NCI-H2107 treated with DMSO at 0.1 percent for 48 hours (cell line): ENCODE data around the gene PLCL2.

Experiments used
- DNase-seq: peaks from one replicate; lab custom pipeline; 2025; ENCODE audit not compliant: unreplicated experiment; lab: John Stamatoyannopoulos, UW

The PLCL2 gene

GRCh38 chr3:17006132-17006852, 121.5 kb downstream of the PLCL2 start:
- no peak for DNase-seq

DNA sequence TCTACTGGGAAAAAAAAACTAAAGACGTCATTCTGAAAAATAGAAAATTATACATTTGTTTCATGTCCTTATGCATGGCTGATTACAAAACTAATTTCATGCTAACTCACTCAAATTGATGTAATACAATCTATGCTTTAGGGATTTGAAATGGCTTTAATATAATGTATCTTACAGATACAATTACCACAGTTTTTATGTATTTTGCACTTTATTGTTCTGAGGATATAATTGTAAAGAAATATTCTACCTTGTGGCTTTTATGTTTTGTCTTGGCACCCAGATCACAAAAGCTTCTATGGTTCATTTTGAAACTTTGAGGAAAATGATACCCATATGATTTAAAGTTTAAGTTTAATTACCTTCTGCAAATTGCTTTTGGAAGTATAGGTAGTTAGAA, 122.5 kb downstream of the PLCL2 start:
- no peak for DNase-seq

DNA sequence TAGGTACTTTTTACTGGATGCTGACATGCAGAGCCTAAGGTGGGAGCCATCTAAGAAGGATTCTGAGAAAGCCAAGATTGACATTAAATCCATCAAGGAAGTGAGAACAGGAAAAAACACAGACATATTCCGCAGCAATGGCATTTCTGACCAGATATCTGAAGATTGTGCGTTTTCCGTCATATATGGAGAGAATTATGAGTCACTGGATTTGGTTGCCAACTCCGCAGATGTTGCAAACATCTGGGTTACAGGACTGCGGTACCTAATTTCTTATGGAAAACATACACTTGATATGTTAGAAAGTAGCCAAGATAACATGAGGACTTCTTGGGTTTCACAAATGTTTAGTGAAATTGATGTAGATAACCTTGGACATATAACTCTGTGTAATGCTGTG, 125.1 kb downstream of the PLCL2 start:
- DNase-seq, result no peak

DNA sequence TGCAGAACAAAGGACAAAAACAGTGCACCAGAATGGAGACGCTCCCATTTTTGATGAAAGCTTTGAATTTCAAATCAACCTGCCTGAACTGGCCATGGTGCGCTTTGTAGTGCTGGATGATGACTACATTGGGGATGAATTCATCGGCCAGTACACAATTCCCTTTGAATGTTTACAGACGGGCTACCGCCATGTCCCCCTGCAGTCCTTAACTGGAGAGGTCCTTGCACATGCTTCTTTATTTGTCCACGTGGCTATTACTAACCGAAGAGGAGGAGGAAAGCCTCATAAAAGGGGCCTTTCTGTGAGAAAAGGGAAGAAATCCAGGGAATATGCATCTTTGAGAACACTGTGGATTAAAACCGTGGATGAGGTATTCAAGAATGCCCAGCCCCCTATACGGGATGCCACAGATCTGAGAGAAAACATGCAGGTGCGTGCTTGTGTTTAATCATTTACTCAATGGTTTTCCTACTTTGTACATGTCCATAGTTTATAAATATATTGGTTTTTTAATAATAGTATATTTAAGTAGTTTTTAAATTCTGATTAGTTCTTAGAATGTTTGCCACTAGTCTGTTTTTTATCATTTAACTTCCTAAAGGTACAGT, 127.1 kb downstream of the PLCL2 start:
- no peak for DNase-seq

DNA sequence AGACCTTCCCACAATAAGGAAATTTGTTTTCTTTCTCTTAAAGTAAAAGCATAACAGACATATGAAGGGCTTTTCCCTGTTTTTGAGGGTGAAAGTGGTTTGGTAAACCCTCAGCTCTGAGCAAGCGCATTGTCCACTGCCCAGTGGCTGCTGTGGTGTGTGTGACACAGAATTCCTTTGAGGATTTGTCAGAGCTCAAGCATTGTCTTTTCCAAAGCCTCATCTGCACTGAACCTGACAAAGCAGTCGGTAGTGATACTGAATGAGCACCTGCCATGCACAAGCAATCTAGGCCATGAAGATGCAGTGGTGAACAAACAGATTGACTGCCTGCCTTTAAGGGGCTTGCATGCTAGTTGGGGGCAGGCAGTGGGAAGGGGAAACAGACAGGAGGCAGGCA, 128.3 kb downstream of the PLCL2 start:
- no peak for DNase-seq

- DNase-seq, result no peak
These were observed 128.8 kb downstream of the PLCL2 start for GRCh38 chr3:17013571-17013970.

- no peak for DNase-seq
These were observed 129.5 kb downstream of the PLCL2 start for GRCh38 chr3:17014284-17014683.

GRCh38 chr3:17014709-17015108, 130.0 kb downstream of the PLCL2 start:
- no peak for DNase-seq

GRCh38 chr3:17021614-17022013, 136.9 kb downstream of the PLCL2 start:
- no peak for DNase-seq

DNA sequence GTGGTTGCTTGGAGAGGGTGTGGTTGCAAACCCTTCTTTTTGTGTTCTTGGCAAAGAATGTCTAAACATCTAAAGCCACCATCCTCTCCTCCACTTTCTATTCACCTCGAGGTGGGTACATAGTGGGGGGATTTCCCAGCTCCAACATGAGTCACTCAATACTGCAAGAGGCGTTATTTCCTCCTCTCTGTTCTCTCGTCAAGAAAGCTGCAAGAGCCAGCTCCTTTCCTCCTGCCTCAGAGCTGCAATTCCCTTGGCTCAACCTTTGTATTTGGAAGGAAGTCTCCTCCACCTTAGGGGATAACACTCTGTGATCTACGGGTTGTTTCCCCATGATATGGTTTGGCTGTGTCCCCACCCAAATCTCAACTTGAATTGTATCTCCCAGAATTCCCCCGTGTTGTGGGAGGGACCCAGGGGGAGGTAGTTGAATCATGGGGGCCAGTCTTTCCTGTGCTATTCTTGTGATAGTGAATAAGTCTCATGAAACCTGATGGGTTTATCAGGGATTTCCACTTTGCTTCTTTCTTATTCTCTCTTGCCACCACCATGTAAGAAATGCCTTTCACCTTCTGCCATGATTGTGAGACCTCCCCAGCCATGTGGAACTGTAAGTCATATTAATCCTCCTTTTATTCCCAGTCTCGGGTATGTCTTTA, 138.4 kb downstream of the PLCL2 start:
- DNase-seq, result no peak

- no peak for DNase-seq
These were observed 140.9 kb downstream of the PLCL2 start for GRCh38 chr3:17025594-17026139.

GRCh38 chr3:17027318-17027717, 142.6 kb downstream of the PLCL2 start:
- no peak for DNase-seq

GRCh38 chr3:17028363-17028762, 143.6 kb downstream of the PLCL2 start:
- no peak for DNase-seq

GRCh38 chr3:17030438-17030837, 145.7 kb downstream of the PLCL2 start:
- no peak for DNase-seq

- no peak for DNase-seq
These were observed 146.3 kb downstream of the PLCL2 start for GRCh38 chr3:17030956-17031652.

DNA sequence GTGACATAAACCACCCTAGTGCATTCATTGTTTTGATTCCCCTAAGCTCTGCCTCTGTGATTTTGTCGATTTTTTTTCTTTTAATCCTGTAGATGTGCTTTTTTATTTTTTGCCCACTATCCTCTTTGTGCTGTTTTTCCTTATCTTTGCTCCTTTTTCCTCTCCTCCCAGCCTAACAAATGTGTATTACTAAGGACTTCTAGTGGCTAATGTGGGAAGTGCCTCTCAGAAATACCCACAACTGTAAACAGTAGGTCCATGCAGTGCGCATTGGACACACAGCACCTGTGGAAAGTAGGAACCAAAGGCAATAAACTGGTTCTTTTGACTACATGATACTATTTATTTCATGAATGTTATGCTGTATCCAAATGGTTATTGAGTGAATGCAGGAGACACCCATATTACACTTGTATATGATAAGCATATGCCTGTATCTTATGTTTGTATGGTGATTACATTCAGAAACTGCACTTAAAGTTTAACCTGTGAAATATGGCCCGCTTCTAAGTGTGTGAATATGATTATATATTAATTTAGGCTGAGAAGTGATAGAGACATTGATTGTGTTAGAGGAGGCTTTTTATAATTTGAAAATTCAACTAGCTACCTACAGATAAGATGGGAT, 147.8 kb downstream of the PLCL2 start:
- peak; percentile 22 for DNase-seq

DNA sequence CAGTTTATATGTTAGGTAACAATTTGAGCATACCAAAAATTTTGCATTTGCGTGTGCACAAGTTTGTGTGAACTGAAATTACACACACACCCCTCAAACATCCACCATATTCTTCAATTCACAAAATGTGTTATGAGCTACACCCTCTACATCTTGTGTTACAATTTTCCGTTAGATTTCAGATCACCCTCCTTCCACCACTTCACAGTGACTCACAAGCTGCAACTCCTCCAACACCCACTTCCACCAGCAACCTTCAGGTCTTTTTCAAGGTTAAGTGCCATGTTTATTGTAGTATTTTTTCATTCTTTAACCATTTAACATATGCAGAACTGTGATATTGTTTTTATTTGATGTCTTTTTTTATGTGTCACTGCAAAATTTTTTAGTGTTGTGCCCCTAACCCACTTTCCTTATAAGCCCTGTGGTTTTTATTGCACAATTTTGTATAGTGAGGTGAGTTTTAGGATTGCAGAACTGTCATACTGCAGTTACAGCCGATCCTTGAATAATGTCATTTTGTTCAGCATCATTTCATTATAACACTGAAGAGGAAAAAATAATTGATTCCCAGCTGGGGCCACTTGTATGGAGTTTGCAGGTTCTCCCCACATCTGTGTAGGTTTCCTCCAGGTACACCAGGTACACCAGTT, 148.9 kb downstream of the PLCL2 start:
- no peak for DNase-seq

DNA sequence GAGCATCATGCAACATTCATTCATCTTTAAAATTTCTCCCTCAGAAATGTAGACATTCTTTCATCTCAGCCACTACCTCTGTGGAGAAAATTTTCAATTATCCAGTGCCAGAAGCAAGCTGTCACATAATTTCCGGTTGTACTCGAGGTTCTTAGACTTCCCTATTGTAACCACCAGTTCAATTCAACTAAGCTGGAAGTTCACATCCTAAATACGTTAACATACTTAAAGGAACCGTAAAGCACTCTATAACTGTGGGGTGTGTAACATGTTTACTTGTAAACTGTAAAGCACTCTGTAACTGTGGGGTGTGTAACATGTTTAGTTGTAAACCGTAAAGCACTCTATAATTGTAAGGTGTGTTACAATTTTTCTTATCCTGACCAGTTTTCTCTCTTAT, 150.3 kb downstream of the PLCL2 start:
- DNase-seq, result no peak

DNA sequence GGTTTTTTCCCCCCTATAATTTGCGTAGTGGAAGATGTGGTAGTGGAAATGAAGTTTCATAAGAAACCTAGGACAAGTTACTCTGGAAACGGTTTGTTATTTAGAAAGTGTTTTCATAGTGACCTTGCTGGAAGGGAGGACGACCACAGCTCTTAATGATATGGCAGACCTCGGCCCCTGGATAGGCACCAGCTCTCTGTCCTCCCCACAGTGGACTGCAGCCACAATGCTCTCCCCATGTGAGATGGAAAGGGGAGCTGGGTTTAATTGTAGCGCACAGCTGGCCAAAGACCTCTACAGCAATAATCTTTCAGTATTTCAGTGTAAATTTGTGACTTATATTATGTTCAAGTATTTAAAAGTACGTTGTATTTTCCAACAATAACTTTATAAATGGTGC, 151.2 kb downstream of the PLCL2 start:
- DNase-seq, result no peak

DNA sequence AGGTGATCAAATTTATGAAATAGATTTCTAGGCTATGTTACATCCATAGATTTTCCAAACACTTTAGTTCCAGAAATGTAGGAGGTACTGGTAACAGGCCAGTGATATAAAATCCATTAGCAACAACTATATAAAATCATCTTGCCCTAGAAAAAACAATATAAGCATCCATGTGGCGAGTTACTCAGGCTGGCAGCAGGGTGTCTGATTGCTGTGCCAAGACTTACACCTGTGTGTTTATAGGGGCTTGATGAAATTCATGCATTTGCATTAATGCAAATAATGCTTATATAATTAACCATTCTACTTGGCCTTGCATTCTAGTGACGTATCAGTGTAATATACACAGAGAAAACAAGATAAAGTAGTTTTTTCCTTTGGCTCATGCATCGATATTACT, 153.4 kb downstream of the PLCL2 start:
- no peak for DNase-seq
